GM15510 (cell line): ENCODE measurements around the gene NRAP.

Experiments used
- POLR2A ChIP-seq: IDR thresholded peaks from 3 replicates; pipeline ENCODE4 v1.6.1; 2011; ENCODE audit warnings: borderline replicate concordance; ENCODE audit not compliant: insufficient read length; ENCODE audit errors: extremely low read depth

NRAP gene

GRCh38 chr10:113657544-113657943, 6.3 kb downstream of the NRAP start:
- no peak for TF ChIP-seq POLR2A

GRCh38 chr10:113656896-113657295, 6.9 kb downstream of the NRAP start:
- TF ChIP-seq POLR2A = no peak

- no peak for TF ChIP-seq POLR2A
These were observed 11.9 kb downstream of the NRAP start for GRCh38 chr10:113651898-113652297.

DNA sequence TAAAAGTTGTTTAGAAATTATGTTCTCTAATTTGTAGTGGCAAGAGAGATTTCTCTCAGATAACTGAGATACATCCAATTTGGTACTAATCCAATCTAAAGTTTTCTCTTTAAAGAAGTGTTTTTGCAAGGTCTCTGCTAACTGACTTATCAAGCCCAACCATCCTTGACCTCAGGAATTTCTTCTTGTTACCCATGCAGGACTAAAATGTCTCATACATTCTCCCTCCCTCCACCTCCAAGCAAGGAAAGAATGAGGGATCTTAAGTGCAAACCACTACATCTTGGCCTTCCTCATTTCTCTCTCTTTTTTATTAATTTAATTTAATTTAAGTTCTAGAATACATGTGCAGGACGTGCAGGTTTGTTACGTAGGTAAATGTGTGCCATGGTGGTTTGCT, 12.8 kb downstream of the NRAP start:
- TF ChIP-seq POLR2A = no peak

GRCh38 chr10:113650172-113650571, 13.7 kb downstream of the NRAP start:
- no peak for TF ChIP-seq POLR2A

- TF ChIP-seq POLR2A = no peak
These were observed 15.4 kb downstream of the NRAP start for GRCh38 chr10:113648478-113648877.

DNA sequence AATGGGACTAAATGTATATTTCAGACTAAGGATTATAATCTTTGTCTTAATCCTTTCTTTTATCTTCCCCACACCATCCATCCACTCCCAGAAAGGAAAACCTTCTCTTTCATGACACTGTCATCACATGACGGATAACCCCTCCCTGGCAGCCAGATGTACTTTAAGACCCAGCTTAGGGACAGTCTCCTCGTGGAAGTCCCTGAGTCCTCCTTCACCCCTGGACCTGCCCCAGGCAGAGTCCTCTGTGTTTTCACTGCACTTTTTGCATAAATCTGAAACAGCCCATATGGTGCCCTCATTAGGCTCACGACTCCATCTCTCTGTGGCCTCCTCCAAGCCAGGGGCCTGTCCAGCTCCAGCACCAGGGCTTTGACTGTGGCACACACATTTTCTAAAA, 16.0 kb downstream of the NRAP start:
- TF ChIP-seq POLR2A = no peak

- no peak for TF ChIP-seq POLR2A
These were observed 17.3 kb downstream of the NRAP start for GRCh38 chr10:113646336-113647201.

DNA sequence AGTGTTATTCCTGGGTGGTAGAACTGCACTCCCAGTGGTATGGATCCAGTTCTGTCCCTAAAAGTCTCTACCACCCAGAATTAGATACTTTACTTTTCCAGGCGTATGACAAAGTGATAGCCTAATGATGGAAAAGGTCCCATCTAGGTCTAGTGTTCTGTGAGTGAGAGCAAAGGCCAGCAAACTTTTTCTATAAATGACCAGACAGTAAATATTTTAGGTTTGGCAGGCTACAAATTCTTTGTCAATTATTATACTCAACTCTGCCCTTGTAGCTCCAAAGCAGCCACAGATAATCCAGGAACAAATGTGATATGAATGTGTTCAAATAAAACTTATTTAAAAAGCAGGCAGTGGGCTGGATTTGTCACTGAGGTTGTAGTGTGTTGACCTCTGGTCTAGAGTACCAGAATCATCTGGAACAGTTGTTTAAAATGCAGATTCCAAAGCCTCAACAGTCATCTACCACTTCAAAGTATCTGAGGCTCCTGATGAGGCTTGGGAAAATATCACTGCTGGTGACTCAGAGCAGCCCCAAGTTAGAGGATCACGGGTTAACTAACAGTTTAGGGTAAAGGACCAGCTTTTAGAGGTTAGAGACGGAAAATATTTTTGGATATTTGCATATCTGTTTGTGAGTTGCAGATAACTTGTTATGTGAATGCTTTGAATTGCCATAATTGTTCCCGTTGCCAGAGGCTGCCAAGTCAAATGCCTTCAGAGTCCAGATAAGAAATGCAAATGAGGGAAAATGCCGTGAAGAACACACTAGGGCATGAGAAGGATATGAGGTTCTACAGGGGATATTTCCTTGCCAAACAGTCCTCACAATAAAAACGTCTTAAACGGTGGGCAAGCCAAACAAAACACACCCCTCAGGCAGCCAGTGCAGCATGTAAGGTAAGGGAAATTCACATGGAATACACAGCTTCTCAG, 19.4 kb downstream of the NRAP start:
- TF ChIP-seq POLR2A = no peak

DNA sequence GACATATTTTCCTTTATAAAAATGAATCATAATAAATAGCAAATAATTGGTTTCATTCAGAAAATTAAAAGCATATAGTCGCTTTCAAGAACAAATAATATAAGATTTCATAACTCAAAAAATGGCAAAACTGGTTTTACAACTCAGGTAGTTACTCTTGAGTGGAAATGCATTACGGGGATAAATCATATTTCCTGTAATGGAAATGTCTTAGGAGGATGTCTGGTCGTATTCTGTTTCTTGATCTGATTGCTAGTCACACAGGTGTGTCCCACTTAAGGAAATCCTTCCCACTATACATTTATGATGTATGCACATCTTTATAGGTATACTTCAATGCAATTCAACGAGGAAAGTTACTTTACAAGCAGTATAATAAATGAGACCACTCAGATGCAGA, 20.7 kb downstream of the NRAP start:
- no peak for TF ChIP-seq POLR2A

- TF ChIP-seq POLR2A = no peak
These were observed 22.1 kb downstream of the NRAP start for GRCh38 chr10:113641702-113642101.

- no peak for TF ChIP-seq POLR2A
These were observed 23.9 kb downstream of the NRAP start for GRCh38 chr10:113639966-113640365.

DNA sequence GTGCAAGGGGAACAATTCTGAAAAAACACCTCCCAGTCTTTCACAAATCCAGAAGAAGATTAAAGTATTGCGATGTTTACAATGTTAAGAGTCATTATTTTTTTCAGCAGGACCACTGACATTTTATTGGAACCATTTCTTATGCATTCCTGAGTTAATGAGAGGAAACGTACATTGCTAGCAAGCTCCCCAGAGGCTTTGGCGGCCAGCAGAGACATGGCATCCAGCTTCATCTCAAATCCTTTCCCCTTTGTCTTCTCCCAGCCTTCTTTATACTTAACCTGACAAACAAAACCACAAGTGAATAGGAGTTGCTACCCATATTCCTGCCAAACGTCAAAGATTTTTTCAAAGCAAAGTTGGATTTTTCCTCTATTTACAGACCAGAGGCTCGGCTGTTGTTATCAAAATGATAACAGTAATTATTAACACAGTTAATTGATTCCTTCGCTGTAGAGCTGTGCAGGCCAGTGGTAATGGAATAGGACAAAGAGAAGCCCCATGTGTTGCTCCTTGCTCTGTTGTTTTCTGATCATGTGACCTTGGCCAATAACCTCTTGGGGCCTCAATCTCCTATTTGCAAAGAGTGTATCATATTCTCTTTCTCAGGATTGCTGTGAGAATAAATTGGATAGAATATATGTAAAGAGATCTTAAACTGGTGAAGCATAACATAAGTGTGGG, 32.0 kb downstream of the NRAP start:
- TF ChIP-seq POLR2A = no peak

- no peak for TF ChIP-seq POLR2A
These were observed 32.8 kb downstream of the NRAP start for GRCh38 chr10:113630929-113631533.
